GM19099 (cell line): ENCODE measurements around the gene SLC51A.

Experiments
- POLR2A ChIP-seq: IDR thresholded peaks from 3 replicates; pipeline ENCODE4 v1.6.1; 2011; ENCODE audit warnings: low read depth; ENCODE audit not compliant: insufficient read length; ENCODE audit errors: extremely low read depth

SLC51A gene

GRCh38 chr3:196216089-196216564, at the start of gene SLC51A:
SLC51A (plus strand) TSS chr3:196216534; CDS start chr3:196216713, 179 bp downstream.
- TF ChIP-seq POLR2A = no peak

GRCh38 chr3:196166741-196167140, 49.6 kb upstream of the SLC51A start:
- no peak for TF ChIP-seq POLR2A

GRCh38 chr3:196168808-196169391, 47.4 kb upstream of the SLC51A start:
- no peak for TF ChIP-seq POLR2A

GRCh38 chr3:196169836-196170240, 46.5 kb upstream of the SLC51A start:
- no peak for TF ChIP-seq POLR2A

- no peak for TF ChIP-seq POLR2A
Measured at GRCh38 chr3:196174652-196175051, 41.7 kb upstream of the SLC51A start.

GRCh38 chr3:196175116-196175625, 41.2 kb upstream of the SLC51A start:
- no peak for TF ChIP-seq POLR2A

GRCh38 chr3:196175722-196176121, 40.6 kb upstream of the SLC51A start:
- no peak for TF ChIP-seq POLR2A

- TF ChIP-seq POLR2A = no peak
Measured at GRCh38 chr3:196177567-196177966, 38.8 kb upstream of the SLC51A start.

GRCh38 chr3:196177967-196178366, 38.4 kb upstream of the SLC51A start:
- no peak for TF ChIP-seq POLR2A

- no peak for TF ChIP-seq POLR2A
Measured at GRCh38 chr3:196178993-196179379, 37.3 kb upstream of the SLC51A start.

- peak; percentile 48 for TF ChIP-seq POLR2A
Measured at GRCh38 chr3:196179380-196180308, 36.7 kb upstream of the SLC51A start.

GRCh38 chr3:196180346-196180745, 36.0 kb upstream of the SLC51A start:
- no peak for TF ChIP-seq POLR2A

GRCh38 chr3:196181127-196181546, 35.2 kb upstream of the SLC51A start:
- no peak for TF ChIP-seq POLR2A

- TF ChIP-seq POLR2A = no peak
Measured at GRCh38 chr3:196184881-196185280, 31.5 kb upstream of the SLC51A start.

GRCh38 chr3:196186651-196187573, 29.4 kb upstream of the SLC51A start:
- peak; percentile 59 for TF ChIP-seq POLR2A
